HG03432 (cell line): Measurements from ENCODE around the gene TSPAN9.

ENCODE experiments used
- ATAC-seq: cut with Tn5 transposase; IDR thresholded peaks from one replicate; pipeline ENCODE4 v1.9.1; 2021; ENCODE audit warnings: mild to moderate bottlenecking, moderate library complexity; ENCODE audit not compliant: unreplicated experiment

TSPAN9 gene

GRCh38 chr12:3075315-3075714 lies 1.9 kb upstream of the TSPAN9 start:
- no peak for ATAC-seq

DNA sequence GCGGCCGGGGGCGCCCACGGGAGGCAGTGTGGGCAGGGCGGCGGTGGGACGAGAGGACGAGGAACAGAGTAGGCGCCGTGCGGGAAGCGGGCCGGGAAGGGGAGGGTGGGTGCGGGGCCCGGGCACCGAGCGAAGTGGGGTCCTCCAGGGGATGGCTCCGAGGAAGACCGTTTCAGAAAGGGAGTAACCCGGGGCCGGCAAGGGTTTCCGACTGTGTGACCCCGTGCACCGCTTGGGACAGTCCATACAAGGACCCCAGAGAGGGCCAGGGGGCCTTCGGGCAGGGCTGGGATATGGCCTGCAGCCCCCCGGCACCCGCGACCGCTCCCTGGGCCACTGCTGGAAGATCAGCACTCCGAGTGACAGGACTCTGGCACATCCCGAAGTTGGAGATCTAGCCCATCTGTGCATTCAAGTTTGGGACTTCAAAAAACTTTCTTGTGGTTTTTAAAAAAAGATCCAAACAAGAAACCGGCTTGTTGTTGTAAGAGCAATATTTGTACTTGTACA lies 448 bp downstream of the TSPAN9 start:
- peak; percentile 3 for ATAC-seq

GRCh38 chr12:3078086-3078820 lies 1.1 kb downstream of the TSPAN9 start:
- ATAC-seq: no peak

- ATAC-seq: no peak
Observed at GRCh38 chr12:3081091-3081490, 3.9 kb downstream of the TSPAN9 start.

DNA sequence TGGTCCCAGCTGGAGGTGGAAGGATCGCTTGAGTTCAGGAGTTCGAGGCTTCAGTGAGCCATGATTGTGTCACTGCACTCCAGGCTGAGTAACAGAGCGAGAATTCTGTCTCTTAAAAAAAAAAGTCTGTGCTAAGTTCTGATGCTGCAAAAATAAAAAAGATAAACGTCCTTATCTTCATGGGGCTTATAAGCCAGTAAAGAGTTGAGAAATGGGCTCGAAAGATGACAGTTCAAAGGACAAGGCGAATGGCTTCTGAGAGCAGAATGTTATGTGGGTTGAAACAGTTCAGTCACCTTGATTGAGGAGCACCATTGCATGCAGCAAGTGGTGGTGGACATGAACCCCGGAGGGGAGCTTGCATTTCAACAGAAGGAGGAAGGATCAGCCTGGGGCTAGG lies 4.7 kb downstream of the TSPAN9 start:
- ATAC-seq: no peak

DNA sequence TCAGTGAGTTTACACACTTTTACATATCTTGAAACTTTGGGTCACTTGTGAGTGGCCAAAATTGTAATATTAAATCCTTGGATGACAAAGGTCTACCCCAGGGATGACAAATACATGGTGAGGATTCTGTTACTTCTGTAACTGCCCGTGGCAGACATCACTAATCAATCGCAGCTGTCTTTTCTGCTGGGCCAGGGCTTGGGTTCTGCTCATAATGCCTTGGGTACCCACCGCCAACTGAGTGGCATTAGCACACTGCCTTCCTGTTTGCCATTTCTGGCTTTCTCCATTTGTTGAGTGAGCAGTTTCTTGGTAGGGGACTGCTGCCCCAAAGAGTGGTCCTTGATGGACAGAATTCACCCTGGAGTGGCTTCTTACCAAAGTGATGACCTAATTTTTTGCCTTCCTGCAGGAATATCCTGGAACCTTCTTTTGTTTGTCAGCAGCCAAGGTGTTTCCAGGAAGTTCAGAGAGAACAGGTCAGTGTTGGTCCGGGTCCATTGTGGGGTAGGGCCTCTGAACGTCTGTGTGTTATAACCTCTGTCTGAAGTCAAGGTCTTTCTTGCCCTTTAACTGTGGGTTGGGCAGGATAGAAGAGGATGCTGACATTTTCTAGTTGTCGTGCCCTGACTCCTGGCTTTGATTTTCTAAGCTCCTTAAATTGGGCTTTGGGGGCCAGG lies 6.2 kb downstream of the TSPAN9 start:
- ATAC-seq: no peak

GRCh38 chr12:3083921-3084347 lies 6.8 kb downstream of the TSPAN9 start:
- ATAC-seq: no peak

DNA sequence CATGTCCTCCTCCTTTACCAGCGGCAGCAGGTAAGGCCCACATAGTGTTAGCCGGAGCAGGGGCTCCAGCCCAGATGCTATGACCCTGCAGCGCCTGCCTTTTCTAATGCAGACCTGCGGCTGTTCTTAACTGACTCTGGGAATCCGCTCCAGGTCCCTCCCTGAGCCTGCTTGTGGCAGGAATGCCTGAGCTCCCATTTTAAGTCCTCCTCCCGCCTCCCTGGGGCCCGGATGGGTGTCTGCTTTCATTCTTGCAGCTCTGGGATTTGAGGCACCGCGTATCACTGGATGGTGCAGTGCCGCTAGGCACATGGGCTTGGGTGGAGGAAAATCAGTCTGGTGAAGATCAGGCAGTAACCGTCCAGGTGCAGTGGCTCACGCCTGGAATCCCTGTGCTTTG lies 7.6 kb downstream of the TSPAN9 start:
- ATAC-seq: no peak

- no peak for ATAC-seq
Observed at GRCh38 chr12:3085341-3086139, 8.4 kb downstream of the TSPAN9 start.

DNA sequence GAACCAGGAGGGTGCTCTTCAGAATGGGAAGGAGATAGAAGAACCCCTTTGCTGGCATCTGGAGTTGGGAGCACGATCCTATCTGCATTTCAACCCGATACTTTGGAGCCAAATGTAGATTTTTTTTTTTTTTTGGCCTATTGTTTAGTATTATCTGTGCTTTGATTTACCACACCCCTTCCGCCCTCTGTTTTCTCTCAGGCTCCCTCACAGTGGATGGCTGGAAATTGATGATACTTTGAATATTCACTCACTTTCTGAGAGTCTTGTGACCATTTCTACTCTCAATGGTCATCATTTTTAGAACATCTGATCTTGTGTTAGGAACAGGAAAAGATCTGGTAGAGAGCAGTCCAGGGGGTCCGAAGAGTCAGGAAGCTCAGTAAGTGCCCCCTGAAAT lies 9.0 kb downstream of the TSPAN9 start:
- no peak for ATAC-seq

DNA sequence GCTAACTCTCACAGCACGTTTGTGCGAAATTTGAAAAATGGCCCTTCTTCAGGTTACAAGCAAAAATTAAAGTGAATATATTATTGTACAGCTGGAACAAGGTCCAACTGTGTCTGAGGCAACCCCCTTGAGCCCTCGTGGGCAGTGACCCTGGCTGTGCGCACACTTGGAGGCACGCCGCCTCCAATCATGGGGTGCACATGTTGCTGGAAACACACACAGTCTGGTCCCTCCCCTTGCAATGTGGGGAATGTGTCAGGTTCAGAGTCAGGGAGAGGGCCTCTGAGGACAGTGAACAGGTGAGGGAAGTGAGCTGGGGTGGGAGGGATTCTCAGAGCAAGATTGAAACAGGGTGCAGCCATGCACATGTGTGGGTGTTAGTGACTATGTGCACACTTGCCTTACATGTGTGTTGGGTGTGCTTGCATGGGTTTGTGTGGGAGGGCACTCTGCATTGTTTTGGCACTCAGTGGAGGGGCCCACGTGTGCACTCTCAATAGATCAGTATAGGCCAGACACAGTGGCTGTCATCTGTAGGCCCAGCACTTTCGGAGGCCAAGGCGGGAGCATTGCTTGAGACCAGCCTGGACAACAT lies 9.6 kb downstream of the TSPAN9 start:
- ATAC-seq: no peak

- ATAC-seq: no peak
Observed at GRCh38 chr12:3087758-3088650, 10.8 kb downstream of the TSPAN9 start.

DNA sequence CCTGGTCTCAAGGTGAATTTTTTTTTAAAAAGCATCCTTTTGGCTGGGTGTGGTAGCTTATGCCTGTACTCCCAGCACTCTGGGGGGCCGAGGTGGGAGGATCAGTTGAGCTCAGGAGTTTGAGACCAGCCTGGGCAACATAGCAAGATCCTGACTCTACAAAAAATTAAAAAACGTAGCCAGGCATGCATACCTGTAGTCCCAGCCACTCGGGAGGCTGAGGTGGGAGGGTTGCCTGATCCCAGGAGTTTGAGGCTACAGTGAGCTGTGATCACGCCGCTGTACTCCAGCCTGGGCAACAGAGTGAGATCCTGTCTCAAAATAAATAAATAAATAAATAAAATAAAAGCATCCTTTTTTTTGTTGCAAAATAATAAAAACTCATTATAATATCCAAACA lies 12.4 kb downstream of the TSPAN9 start:
- no peak for ATAC-seq

- no peak for ATAC-seq
Observed at GRCh38 chr12:3090240-3091037, 13.3 kb downstream of the TSPAN9 start.

- no peak for ATAC-seq
Observed at GRCh38 chr12:3091038-3091319, 13.8 kb downstream of the TSPAN9 start.

GRCh38 chr12:3091382-3092241 lies 14.4 kb downstream of the TSPAN9 start:
- no peak for ATAC-seq

GRCh38 chr12:3092764-3093163 lies 15.6 kb downstream of the TSPAN9 start:
- ATAC-seq: no peak

GRCh38 chr12:3097186-3097804 lies 20.1 kb downstream of the TSPAN9 start:
- ATAC-seq: no peak
